NB4 (cell line): Measurements from ENCODE around the gene KCNIP3.
"Not testable (repeated sequence)": the region's sequence is repeated elsewhere in the genome, so short reads cannot be mapped to it uniquely, and the experiment has no call there.

ENCODE experiments used
- CTCF ChIP-seq: IDR thresholded peaks from one replicate; pipeline ENCODE4 v1.5.1; 2012; ENCODE audit warnings: low read depth, low read length
- POLR2A ChIP-seq: IDR thresholded peaks from 2 replicates; pipeline ENCODE4 v1.6.1; 2011; ENCODE audit warnings: mild to moderate bottlenecking; ENCODE audit not compliant: insufficient read length; ENCODE audit errors: extremely low read depth

- TF ChIP-seq POLR2A, result not testable (repeated sequence)
- peak; percentile 54 for TF ChIP-seq CTCF
Measured at GRCh38 chr2:95403204-95403721, 106.1 kb downstream of the KCNIP3 start.
